Measurements from ENCODE around the gene PAF1. TPM values are rescaled to one million over a fixed set of nuclear protein-coding genes. Genes with fewer than 3 reads are reported as not detected.

The PAF1 gene
- total and polyA plus RNA-seq, 2 of the 13 experiments (the other 11 are each of a cell fraction or from before 2014, with no cell fraction given) = 30.2 to 31.1 TPM

DNA sequence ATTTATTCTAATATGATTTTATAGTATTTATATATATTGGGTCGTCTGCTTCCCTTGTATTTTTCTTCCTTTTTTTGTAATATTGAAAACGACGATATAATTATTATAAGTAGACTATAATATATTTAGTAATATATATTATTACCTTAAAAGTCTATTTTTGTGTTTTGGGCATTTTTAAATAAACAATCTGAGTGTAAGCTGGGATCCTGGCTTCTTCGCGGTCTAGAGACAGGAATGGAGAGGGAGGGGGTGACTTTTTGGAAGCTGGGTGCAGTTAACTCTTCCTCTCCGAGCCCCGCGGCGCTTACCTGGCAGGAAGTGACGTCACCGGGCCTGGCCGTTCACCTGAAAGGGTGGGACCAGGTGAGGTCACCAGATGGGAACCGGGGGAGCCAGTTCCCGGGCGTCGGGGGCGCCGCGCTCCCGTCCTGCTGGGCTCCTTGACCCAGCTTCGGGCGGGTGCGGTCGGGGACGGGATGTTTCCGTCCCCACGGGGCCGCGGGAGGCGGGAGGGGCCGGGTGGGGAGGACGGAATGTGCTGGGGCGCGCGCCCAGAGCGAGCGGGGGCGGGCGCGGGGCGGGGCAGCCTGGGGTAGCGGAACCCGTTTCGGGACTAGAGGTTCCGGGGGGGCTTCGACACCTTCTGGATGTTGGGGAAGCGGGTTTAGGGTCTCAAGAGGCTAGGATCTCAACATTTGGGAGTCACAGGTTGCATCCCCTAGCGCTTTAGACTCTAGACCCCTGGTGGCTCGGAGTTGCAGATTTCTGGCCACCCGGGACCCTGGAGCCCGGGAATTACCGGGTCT lies 18.5 kb upstream of the PAF1 start (continued):
- no peak for TF ChIP-seq ZNF276 (CRISPR knock-in tag; IDR thresholded peaks at IDR 0.05; ENCODE audit: low read depth)
- TF ChIP-seq NPAS2 (CRISPR knock-in tag; IDR thresholded peaks at IDR 0.05; ENCODE audit: borderline replicate concordance) = no peak
- TF ChIP-seq, protein P1, sequence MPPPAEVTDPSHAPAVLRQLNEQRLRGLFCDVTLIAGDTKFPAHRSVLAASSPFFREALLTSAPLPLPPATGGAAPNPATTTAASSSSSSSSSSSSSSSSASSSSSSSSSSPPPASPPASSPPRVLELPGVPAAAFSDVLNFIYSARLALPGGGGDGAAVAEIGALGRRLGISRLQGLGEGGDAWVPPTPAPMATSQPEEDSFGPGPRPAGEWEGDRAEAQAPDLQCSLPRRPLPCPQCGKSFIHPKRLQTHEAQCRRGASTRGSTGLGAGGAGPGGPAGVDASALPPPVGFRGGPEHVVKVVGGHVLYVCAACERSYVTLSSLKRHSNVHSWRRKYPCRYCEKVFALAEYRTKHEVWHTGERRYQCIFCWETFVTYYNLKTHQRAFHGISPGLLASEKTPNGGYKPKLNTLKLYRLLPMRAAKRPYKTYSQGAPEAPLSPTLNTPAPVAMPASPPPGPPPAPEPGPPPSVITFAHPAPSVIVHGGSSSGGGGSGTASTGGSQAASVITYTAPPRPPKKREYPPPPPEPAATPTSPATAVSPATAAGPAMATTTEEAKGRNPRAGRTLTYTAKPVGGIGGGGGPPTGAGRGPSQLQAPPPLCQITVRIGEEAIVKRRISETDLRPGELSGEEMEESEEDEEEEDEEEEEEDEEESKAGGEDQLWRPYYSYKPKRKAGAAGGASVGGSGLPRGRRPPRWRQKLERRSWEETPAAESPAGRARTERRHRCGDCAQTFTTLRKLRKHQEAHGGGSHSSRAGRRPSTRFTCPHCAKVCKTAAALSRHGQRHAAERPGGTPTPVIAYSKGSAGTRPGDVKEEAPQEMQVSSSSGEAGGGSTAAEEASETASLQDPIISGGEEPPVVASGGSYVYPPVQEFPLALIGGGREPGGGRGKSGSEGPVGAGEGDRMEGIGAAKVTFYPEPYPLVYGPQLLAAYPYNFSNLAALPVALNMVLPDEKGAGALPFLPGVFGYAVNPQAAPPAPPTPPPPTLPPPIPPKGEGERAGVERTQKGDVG (CRISPR knock-in tag; IDR thresholded peaks at IDR 0.05; ENCODE audit: borderline replicate concordance) = no peak
- TF ChIP-seq TARDBP (CRISPR knock-in tag; IDR thresholded peaks at IDR 0.05) = peak; percentile 49; the same call in 1 of the 2 replicates
- no peak for TF ChIP-seq NFRKB (IDR thresholded peaks at IDR 0.05)
- no peak for TF ChIP-seq HIC2 (CRISPR knock-in tag; IDR thresholded peaks at IDR 0.05; ENCODE audit: low read depth)
- no peak for TF ChIP-seq ELF3 (CRISPR knock-in tag; IDR thresholded peaks at IDR 0.05)
- TF ChIP-seq ZNF331 (CRISPR knock-in tag; IDR thresholded peaks at IDR 0.05) = no peak
- no peak for TF ChIP-seq IRF1 (CRISPR knock-in tag; IDR thresholded peaks at IDR 0.05; ENCODE audit: low read depth)
- no peak for TF ChIP-seq RELA (CRISPR knock-in tag; IDR thresholded peaks at IDR 0.05)
- no peak for TF ChIP-seq SMAD3 (CRISPR knock-in tag; IDR thresholded peaks at IDR 0.05)
- no peak for TF ChIP-seq ZNF33A (CRISPR knock-in tag; IDR thresholded peaks at IDR 0.05; ENCODE audit: borderline replicate concordance)
- TF ChIP-seq, protein P2, sequence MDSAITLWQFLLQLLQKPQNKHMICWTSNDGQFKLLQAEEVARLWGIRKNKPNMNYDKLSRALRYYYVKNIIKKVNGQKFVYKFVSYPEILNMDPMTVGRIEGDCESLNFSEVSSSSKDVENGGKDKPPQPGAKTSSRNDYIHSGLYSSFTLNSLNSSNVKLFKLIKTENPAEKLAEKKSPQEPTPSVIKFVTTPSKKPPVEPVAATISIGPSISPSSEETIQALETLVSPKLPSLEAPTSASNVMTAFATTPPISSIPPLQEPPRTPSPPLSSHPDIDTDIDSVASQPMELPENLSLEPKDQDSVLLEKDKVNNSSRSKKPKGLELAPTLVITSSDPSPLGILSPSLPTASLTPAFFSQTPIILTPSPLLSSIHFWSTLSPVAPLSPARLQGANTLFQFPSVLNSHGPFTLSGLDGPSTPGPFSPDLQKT (CRISPR knock-in tag; IDR thresholded peaks at IDR 0.05; ENCODE audit: borderline replicate concordance) = no peak
- no peak for TF ChIP-seq ZBTB26 (CRISPR knock-in tag; IDR thresholded peaks at IDR 0.05; ENCODE audit: borderline replicate concordance)
- TF ChIP-seq FOXA3 (CRISPR knock-in tag; IDR thresholded peaks at IDR 0.05) = 0 out of 2 replicates have a peak, but pooled peaks have one; percentile 11
- TF ChIP-seq ZNF652 (CRISPR knock-in tag; IDR thresholded peaks at IDR 0.05; ENCODE audit: borderline replicate concordance, low read depth) = peak; percentile 71
- TF ChIP-seq ZNF225 (CRISPR knock-in tag; IDR thresholded peaks at IDR 0.05) = no peak

Data from HepG2 (cell line).